ENCODE results near the gene PDZRN3.
A peak's percentile ranks its signal among the peaks of the same experiment; 100 is the strongest.

Gene PDZRN3

GRCh38 chr3:73432023-73432705, 192.6 kb downstream of the PDZRN3 start:
- peak; percentile 58 for DNase-seq (ENCODE audit: low read depth)
- peak; percentile 73 for TF ChIP-seq CTCF (conservative IDR thresholded peaks at IDR 0.05; ENCODE audit: low read length)
- no peak overlapping the region for H3K4me3 ChIP-seq (ENCODE audit: low read length)

GRCh38 chr3:73431183-73431900, 193.4 kb downstream of the PDZRN3 start:
- DNase-seq (ENCODE audit: low read depth) = no peak
- H3K4me3 ChIP-seq (ENCODE audit: low read length) = no peak overlapping the region
- TF ChIP-seq CTCF (conservative IDR thresholded peaks at IDR 0.05; ENCODE audit: low read length) = peak; percentile 8; the same call in 1 of the 2 replicates

- H3K4me3 ChIP-seq (ENCODE audit: low read length) = no peak overlapping the region
- no peak for TF ChIP-seq CTCF (conservative IDR thresholded peaks at IDR 0.05; ENCODE audit: low read length)
- DNase-seq (ENCODE audit: low read depth) = no peak
Observed at GRCh38 chr3:73427048-73427706, 197.6 kb downstream of the PDZRN3 start.

GRCh38 chr3:73426606-73427005, 198.1 kb downstream of the PDZRN3 start:
- DNase-seq (ENCODE audit: low read depth) = no peak
- no peak overlapping the region for H3K4me3 ChIP-seq (ENCODE audit: low read length)
- no peak for TF ChIP-seq CTCF (conservative IDR thresholded peaks at IDR 0.05; ENCODE audit: low read length)

GRCh38 chr3:73423116-73423515, 201.6 kb downstream of the PDZRN3 start:
- no peak overlapping the region for H3K4me3 ChIP-seq (ENCODE audit: low read length)
- no peak for DNase-seq (ENCODE audit: low read depth)
- no peak for TF ChIP-seq CTCF (conservative IDR thresholded peaks at IDR 0.05; ENCODE audit: low read length)

- DNase-seq (ENCODE audit: low read depth) = no peak
- no peak for TF ChIP-seq CTCF (conservative IDR thresholded peaks at IDR 0.05; ENCODE audit: low read length)
- H3K4me3 ChIP-seq (ENCODE audit: low read length) = no peak overlapping the region
Observed at GRCh38 chr3:73422571-73422970, 202.2 kb downstream of the PDZRN3 start.

Data from AG10803 (cell line).